ENCODE data around the gene NBPF3.
"Not testable (repeated sequence)": the region's sequence is repeated elsewhere in the genome, so short reads cannot be mapped to it uniquely, and the experiment has no call there.

DNA sequence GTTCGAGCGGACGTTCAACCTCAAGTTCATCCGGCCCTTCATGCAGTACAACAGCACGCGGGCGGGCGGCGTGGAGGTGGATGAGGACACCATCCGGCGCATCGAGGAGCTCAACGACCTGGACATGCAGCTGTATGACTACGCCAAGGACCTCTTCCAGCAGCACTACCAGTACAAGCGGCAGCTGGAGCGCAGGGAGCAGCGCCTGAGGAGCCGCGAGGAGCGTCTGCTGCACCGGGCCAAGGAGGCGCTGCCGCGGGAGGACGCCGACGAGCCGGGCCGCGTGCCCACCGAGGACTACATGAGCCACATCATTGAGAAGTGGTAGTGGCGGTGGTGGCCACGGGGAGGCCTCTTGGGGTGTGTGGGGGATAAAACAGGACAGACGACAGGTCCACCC is 10.7 kb upstream of the NBPF3 start:
- TF ChIP-seq, protein P1, sequence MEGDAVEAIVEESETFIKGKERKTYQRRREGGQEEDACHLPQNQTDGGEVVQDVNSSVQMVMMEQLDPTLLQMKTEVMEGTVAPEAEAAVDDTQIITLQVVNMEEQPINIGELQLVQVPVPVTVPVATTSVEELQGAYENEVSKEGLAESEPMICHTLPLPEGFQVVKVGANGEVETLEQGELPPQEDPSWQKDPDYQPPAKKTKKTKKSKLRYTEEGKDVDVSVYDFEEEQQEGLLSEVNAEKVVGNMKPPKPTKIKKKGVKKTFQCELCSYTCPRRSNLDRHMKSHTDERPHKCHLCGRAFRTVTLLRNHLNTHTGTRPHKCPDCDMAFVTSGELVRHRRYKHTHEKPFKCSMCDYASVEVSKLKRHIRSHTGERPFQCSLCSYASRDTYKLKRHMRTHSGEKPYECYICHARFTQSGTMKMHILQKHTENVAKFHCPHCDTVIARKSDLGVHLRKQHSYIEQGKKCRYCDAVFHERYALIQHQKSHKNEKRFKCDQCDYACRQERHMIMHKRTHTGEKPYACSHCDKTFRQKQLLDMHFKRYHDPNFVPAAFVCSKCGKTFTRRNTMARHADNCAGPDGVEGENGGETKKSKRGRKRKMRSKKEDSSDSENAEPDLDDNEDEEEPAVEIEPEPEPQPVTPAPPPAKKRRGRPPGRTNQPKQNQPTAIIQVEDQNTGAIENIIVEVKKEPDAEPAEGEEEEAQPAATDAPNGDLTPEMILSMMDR (IDR thresholded peaks at IDR 0.05), result not testable (repeated sequence)
- TF ChIP-seq EZH2phosphoT487, EZH2 (IDR thresholded peaks at IDR 0.05): not testable (repeated sequence)

All from neural progenitor cell (in vitro differentiated cells).